ENCODE measurements around the gene LRRC4C.

DNA sequence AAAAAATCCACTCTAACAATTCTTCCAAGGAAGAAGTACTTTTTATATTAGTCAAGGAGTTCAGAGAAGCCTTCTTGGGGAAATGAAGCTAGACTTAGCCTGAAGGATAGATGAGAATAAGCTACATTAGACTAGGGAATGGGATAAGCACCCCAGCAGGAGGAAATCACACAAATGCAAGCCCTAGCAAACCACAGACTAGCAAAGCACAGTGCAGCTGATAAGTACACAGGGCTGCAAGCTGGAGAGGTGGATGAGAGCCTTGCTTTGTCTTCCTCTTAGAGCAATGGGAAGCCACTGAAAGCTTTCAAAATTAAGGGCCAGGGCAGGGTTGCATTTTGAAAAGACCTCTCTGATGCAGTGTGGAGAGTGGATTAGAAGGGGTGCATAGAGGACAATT is 946.2 kb downstream of the LRRC4C start:
- TF ChIP-seq, protein P1, sequence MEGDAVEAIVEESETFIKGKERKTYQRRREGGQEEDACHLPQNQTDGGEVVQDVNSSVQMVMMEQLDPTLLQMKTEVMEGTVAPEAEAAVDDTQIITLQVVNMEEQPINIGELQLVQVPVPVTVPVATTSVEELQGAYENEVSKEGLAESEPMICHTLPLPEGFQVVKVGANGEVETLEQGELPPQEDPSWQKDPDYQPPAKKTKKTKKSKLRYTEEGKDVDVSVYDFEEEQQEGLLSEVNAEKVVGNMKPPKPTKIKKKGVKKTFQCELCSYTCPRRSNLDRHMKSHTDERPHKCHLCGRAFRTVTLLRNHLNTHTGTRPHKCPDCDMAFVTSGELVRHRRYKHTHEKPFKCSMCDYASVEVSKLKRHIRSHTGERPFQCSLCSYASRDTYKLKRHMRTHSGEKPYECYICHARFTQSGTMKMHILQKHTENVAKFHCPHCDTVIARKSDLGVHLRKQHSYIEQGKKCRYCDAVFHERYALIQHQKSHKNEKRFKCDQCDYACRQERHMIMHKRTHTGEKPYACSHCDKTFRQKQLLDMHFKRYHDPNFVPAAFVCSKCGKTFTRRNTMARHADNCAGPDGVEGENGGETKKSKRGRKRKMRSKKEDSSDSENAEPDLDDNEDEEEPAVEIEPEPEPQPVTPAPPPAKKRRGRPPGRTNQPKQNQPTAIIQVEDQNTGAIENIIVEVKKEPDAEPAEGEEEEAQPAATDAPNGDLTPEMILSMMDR (IDR thresholded peaks at IDR 0.05), result no peak
- TF ChIP-seq POLR2A (IDR thresholded peaks at IDR 0.05), result no peak
